GM19238 (cell line): Measurements from ENCODE around the gene ADAM19.
"Not testable (repeated sequence)": the region's sequence is repeated elsewhere in the genome, so short reads cannot be mapped to it uniquely, and the experiment has no call there.

Experiments used
- DNase-seq: peaks from one replicate; pipeline ENCODE4 v3.0.0; 2011; ENCODE audit warnings: low spot score; ENCODE audit not compliant: insufficient read length

The ADAM19 gene

DNA sequence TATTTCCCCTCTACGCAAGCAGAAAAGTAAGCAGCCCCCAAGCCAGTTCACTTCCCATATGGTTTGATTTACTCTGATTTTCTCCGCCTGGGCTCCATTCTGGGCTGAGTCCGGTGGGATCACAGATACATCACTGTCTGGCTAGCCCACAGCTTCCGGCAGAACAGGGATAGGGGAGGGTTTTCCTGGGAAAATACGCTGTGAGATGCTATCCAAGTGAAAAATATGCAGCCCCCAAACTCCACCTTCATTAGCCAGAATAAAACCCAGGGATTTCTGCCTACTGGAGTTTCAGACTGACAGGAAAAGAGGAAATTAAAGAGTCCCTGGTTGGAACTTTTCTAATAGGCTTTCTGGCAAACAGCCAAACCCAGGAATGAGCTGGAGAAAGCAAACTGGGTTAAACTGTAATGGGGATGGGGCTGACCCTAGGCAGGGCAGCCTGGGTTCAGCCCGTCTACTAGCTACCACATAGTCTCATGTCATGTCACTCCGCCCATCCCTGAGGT, 132.5 kb downstream of the ADAM19 start:
- DNase-seq = no peak

DNA sequence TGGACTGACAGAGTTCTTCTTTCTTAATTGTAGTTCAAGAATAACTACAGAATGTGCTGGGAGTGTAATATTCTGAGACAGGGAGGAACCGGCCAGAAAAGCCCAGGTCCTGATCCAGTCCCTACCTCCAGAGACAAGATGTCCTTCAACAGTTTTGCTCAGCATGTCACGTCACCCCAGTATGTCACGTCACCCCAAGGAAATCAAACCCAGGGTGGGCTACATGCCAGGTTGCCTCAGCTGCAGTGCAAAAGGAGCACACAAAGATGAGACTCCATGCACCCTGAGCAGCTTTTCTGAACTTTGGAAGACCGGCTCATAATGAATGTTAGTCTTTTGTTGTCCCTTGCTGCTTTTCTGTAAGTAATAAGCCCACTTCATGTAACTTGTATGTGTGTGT, 141.5 kb downstream of the ADAM19 start:
- DNase-seq = no peak

DNA sequence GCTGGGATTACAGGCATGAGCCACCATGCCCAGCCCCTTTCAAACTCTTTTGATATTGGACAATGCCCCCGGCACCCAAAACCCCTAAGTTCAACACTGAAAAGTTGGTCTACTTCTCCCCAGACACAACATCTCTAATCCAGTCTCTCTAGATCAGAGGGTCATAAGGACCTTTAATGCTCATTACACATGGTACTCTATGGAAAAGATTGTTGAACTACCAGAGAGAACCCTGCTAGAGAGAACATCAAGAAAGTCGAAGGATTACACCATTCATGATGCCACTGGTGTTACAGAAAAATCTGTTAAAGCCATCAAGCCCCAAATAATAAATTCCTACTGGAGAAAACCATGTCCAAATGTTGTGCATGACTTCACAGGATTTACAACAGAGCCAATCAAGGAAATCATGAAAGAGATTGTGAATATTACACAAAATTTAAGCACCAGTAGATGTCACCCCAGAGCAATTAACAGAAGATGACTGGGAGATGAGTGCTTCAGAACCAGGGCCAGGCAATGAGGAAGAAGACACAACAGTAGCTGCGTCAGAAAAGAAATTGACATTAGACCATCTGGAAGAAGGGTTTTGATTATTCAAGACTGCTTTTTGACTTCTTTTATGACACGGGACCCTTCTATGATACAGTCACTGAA, 143.9 kb downstream of the ADAM19 start:
- DNase-seq = peak; percentile 22

DNA sequence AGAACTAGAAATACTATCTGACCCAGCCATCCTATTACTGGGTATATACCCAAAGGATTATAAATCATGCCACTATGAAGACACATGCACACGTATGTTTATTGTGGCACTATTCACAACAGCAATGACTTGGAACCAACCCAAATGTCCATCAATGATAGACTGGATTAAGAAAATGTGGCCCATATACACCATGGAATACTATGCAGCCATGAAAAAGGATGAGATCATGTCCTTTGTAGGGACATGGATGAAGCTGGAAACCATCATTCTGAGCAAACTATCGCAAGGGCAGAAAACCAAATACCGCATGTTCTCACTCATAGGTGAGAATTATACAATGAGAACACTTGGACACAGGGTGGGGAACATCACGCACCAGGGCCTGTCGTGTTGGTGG, 145.7 kb downstream of the ADAM19 start:
- not testable (repeated sequence) for DNase-seq
